HUES48 (cell line): ENCODE results near the gene FBLL1.
A peak's percentile ranks its signal among the peaks of the same experiment; 100 is the strongest.
"Not testable (repeated sequence)": the region's sequence is repeated elsewhere in the genome, so short reads cannot be mapped to it uniquely, and the experiment has no call there.

Experiments
- H3K27ac ChIP-seq: one replicate; pipeline ENCODE4 v1.7.0; 2013; ENCODE audit warnings: low read depth, low read length, inconsistent platforms
- H3K27me3 ChIP-seq: 2 replicates; pipeline ENCODE4 v1.6.1; 2013; ENCODE audit warnings: mild to moderate bottlenecking, low read length; ENCODE audit not compliant: control insufficient read depth, insufficient read depth
- H3K36me3 ChIP-seq: 2 replicates; pipeline ENCODE4 v1.6.1; 2013; ENCODE audit warnings: low read length; ENCODE audit not compliant: control insufficient read depth, insufficient read depth
- H3K4me1 ChIP-seq: 2 replicates; pipeline ENCODE4 v1.6.1; 2013; ENCODE audit warnings: mild to moderate bottlenecking, low read length; ENCODE audit not compliant: control insufficient read depth, insufficient read depth
- H3K4me3 ChIP-seq: 2 replicates; pipeline ENCODE4 v1.5.1; 2013; ENCODE audit warnings: mild to moderate bottlenecking, low read depth, low read length
- H3K9ac ChIP-seq: 2 replicates; pipeline ENCODE4 v1.6.1; 2013; ENCODE audit warnings: mild to moderate bottlenecking, low read depth, low read length, moderate library complexity
- H3K9me3 ChIP-seq: 2 replicates; pipeline ENCODE4 v1.6.1; 2013; ENCODE audit warnings: low read length; ENCODE audit not compliant: control insufficient read depth, insufficient read depth

FBLL1 gene

DNA sequence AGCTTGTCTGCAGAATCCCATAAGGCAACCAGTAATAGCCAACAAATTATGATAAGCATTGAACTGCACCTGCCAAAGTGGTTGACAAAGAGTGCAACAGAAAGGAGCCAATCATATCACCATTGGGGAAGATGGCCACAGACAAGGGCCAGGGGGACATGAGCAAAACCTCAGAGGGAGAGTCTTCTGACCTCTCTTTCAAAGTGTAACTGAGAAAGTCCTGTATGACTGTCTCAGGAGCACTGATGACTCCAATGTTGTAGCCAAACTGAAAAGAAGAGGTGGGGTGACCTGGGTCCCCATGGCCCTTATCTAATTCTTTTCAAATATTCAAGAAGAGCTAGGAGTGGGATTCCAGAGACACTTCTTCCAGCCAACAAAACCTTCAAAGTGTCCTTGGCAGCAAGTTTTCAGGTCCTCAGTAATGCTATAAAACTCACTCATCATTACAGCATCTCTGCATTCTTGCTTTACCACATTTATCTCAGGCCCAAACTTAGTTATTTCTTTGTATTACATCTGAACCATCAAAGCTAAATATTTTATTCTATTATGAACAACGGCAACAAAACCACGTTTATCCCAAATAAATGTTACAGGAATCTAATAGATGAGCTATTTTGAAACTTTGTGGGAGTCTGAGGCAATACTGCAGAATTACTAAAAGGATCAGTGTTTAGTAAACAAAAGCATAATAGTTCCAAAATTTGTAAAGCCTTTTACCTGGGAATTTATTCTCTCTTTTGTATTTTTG lies 24.4 kb downstream of the FBLL1 start:
- H3K4me3 ChIP-seq = no peak overlapping the region

DNA sequence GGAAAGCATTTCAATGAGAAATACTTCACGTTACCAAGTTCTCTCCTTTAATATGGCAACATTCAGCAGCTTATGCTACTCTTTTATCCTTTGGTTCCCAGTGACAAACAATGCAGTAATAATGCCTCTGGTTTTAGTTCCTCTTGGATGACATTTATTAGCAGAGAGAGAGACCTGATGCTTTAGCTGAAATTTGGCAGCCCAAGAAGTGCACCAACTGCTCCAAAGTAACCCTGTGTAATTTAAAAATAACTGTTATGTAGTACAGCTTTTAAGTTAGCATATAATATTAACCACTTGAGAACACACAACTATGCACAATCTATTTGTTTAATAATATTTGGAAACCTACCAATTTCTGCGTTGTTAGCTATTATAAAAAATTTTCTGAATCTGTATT lies 28.3 kb downstream of the FBLL1 start:
- Histone ChIP-seq H3K27me3 (no peaks in the 10 kb centered on the region), H3K9me3 (no peaks in the 10 kb centered on the region), H3K4me3 (no peak overlapping the region), H3K9ac (no peak overlapping the region), H3K36me3 (peaks cover 94% of the 10 kb centered on the region), H3K4me1 (no peaks in the 10 kb centered on the region), H3K27ac (no peak overlapping the region)

More for the DNA sequence above, 24.4 kb downstream of the FBLL1 start:
- no peaks in the 10 kb centered on the region for H3K4me1 ChIP-seq
- no peak overlapping the region for H3K27ac ChIP-seq
- peaks cover 69% of the 10 kb centered on the region for H3K36me3 ChIP-seq
- H3K9me3 ChIP-seq = no peaks in the 10 kb centered on the region
- H3K27me3 ChIP-seq = no peaks in the 10 kb centered on the region
- H3K9ac ChIP-seq = no peak overlapping the region

DNA sequence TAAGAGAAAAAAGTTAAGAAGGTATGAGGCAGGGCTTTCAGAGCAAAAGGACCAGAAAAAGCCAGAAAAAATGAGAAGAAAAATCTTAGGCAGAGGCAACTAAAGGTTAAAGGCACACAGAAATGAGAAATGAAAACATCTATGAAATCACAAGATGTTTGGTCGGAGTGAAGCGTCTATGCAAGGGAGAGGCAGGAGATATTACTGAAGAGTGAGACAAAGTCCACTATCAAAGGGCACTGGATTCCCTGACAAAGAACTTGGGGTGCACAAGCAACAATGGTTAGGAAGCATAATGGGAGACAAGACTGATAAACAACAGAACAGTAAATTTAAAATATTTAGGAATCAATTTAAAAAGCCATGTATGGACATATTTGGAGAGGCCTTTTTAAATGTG lies 33.2 kb downstream of the FBLL1 start:
- Histone ChIP-seq H3K9me3 (no peaks in the 10 kb centered on the region), H3K27me3 (no peaks in the 10 kb centered on the region), H3K4me3 (no peak overlapping the region), H3K27ac (no peak overlapping the region), H3K9ac (no peak overlapping the region), H3K36me3 (peaks cover 97% of the 10 kb centered on the region), H3K4me1 (no peaks in the 10 kb centered on the region)

DNA sequence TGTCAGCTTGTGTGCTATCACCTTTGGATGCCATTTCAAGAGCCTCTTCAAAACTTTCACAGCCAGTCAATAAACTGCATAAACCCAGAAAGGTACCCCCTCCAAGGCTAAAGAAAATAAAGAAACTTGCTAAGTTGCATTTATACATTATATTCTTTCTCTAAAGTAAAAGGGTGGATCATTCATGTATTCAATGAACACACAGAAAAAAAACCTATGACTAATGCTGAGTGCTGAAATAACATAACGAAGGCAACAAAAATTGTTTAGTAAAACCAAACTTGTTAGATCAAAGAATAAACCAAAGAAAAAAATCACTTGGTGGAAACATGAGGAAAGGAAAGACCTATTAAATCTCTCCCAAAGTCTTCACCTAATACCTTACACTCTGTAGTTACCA lies 34.9 kb downstream of the FBLL1 start:
- Histone ChIP-seq H3K9ac (no peak overlapping the region), H3K4me1 (no peaks in the 10 kb centered on the region), H3K27ac (no peak overlapping the region), H3K27me3 (no peaks in the 10 kb centered on the region), H3K4me3 (no peak overlapping the region), H3K36me3 (peaks cover 96% of the 10 kb centered on the region), H3K9me3 (no peaks in the 10 kb centered on the region)

DNA sequence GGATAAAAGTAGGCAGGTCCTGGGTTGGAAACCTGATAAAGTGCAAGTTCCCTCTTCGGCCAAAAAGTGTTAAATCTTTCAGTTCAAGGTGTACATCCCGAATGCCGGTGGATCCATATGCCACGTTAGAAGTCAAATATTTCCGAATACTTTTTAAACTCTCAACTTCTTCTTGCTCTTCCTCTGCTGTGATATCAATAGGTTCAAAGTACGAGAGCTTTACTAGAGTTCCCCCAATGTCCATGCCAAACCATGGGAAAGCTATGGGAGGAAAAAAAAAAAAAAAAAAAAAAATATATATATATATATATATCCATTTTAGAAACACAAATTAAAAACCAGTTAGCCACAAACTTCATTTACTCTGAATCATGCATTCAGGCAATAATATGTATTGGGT lies 39.6 kb downstream of the FBLL1 start:
- Histone ChIP-seq H3K4me3 (no peak overlapping the region), H3K9me3 (no peaks in the 10 kb centered on the region), H3K27ac (no peak overlapping the region), H3K4me1 (0 out of 2 replicates have a peak, but pooled peaks cover 4% of the 10 kb centered on the region), H3K36me3 (peaks cover 53% of the 10 kb centered on the region), H3K27me3 (no peaks in the 10 kb centered on the region), H3K9ac (no peak overlapping the region)

DNA sequence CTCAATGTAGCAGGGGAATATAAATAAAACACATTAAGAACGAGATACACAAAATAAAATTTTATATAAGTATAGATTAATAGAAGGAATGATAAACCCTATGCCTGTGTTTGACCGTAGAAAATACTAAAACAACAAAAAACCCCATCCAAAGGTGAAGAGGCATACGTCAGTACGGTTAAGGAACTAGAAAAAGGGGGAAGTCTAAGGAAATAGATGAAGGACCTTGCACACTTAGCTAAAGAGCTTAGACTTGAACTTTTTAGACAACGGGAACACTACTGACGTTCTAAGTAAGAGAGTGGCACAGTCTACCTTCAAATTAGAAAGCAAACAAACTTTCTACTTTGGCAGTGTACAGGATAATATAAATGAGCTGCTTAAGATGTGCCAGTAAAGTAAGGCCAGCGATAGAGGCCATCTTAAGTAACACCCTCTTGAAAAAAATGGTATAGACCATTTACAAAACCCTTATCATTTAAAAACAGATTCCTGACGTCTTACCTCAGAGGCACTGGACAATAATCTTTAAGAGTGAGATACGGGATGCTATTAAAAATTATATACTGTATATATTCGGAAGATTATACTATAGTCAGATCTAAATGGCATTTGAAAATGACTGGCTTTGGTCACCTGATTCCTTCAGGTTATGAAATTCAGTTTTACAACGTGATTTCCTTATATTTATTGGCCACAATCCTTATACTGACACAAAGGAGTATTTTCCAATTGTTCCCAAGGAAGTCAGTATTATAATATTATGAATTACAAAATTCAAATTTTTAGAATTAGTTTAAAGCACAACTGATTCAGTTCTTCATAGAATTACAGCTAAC lies 41.6 kb downstream of the FBLL1 start:
- no peaks in the 10 kb centered on the region for H3K9me3 ChIP-seq
- H3K9ac ChIP-seq = no peak overlapping the region
- H3K4me3 ChIP-seq = no peak overlapping the region
- no peaks in the 10 kb centered on the region for H3K27me3 ChIP-seq
- H3K36me3 ChIP-seq = peaks cover 33% of the 10 kb centered on the region
- no peak overlapping the region for H3K27ac ChIP-seq
- 0 out of 2 replicates have a peak, but pooled peaks cover 4% of the 10 kb centered on the region for H3K4me1 ChIP-seq

DNA sequence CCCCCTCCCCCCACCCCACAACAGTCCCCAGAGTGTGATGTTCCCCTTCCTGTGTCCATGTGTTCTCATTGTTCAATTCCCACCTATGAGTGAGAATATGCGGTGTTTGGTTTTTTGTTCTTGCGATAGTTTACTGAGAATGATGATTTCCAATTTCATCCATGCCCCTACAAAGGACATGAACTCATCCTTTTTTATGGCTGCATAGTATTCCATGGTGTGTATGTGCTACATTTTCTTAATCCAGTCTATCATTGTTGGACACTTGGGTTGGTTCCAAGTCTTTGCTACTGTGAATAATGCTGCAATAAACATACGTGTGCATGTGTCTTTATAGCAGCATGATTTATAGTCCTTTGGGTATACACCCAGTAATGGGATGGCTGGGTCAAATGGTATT lies 44.6 kb downstream of the FBLL1 start:
- peaks cover 12% of the 10 kb centered on the region; the same call in 1 of the 2 replicates for H3K4me1 ChIP-seq
- H3K36me3 ChIP-seq, H3K4me3 ChIP-seq, H3K9me3 ChIP-seq, H3K9ac ChIP-seq, H3K27me3 ChIP-seq, H3K27ac ChIP-seq: not testable (repeated sequence)

DNA sequence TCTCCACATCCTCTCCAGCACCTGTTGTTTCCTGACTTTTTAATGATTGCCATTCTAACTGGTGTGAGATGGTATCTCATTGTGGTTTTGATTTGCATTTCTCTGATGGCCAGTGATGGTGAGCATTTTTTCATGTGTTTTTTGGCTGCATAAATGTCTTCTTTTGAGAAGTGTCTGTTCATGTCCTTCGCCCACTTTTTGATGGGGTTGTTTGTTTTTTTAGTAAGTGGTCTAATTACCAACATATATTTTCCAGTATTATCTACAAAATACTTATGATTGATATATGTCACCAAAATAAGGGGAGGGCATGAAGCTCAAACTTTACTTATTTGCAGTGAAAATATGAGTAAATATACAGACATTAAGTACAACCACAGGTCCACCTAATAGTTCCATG lies 45.1 kb downstream of the FBLL1 start:
- H3K4me3 ChIP-seq, H3K9ac ChIP-seq, H3K27ac ChIP-seq, H3K27me3 ChIP-seq, H3K9me3 ChIP-seq, H3K36me3 ChIP-seq: not testable (repeated sequence)
- H3K4me1 ChIP-seq = peaks cover 12% of the 10 kb centered on the region; the same call in 1 of the 2 replicates

DNA sequence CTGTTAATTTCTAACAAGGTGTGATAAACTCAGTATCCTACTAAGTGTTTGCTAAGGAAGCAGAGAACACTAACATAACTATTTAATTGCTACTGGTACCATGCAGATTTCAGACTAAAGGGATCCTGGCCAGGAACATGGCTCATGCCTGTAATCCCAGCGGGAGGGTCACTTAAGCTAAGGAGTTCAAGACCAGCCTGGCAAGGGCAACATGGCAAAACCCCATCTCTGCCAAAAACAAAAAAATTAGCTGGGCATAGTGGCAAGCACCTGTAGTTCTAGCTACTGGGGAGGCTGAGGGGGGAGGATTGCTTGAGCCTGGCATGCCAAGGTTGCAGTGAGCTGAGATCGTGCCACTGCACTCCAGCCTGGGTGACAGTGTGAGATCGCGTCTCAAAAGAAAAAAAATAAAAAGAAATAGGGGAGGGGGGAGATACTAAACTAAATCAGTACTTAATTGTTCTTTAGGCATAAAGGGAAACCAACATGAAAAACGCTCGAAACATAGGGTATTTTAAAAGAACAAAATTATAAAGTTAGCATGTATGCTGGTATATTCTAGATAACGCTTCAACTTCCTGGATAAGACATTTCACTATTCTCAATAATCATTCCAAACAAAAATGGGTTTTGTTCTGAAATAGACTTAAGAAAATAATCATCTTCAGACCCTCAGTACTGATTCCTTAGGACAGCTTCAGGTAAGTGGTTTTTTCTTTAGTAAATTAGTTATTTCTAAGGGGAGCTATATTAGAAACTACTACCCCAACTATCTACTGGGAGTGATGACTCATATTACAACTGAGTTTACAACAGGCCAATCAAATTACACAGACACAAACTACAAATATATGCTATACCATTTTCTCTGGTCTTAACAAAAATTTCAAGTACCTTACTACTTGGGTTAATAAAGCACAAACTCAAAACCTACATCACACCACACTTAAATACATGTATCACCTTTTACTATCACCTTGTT lies 46.6 kb downstream of the FBLL1 start:
- H3K27me3 ChIP-seq = no peaks in the 10 kb centered on the region

DNA sequence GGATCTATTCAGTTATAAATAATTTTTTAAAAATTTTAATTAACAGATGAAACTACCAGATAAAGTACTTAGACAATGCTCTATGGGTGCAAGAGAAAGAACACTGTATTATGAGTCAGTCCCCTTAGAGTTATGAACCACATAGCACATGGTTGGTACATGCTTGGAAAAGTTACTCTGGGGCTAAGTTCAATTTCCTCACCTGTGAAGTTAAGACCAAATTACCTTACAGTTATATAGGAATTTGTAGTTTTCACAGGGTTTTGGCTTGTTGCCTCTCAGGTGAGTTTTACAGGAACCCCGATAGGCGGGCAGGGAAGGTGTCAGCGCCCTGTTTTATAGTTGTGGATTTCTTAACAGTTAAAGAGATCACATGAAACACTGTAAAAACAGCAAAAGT lies 48.9 kb downstream of the FBLL1 start:
- 0 out of 2 replicates have a peak overlapping the region, but pooled peaks have one; percentile 95 for H3K9ac ChIP-seq
- no peaks in the 10 kb centered on the region; the same call in 1 of the 2 replicates for H3K36me3 ChIP-seq
- H3K4me3 ChIP-seq = peak overlapping the region; percentile 99
- H3K4me1 ChIP-seq = peaks cover 16% of the 10 kb centered on the region
- H3K9me3 ChIP-seq = no peaks in the 10 kb centered on the region
- H3K27ac ChIP-seq = no peak overlapping the region
- H3K27me3 ChIP-seq = no peaks in the 10 kb centered on the region

More for the DNA sequence above, 46.6 kb downstream of the FBLL1 start:
- Histone ChIP-seq H3K9me3 (no peaks in the 10 kb centered on the region), H3K4me1 (peaks cover 19% of the 10 kb centered on the region), H3K9ac (no peak overlapping the region), H3K27ac (no peak overlapping the region), H3K36me3 (no peaks in the 10 kb centered on the region; the same call in 1 of the 2 replicates), H3K4me3 (peak overlapping the region; percentile 24; the same call in 1 of the 2 replicates)
